ENCODE results near the gene PYGL. TPM values are rescaled to one million over a fixed set of nuclear protein-coding genes. Genes with fewer than 3 reads are reported as not detected.

PYGL gene
- total and polyA plus RNA-seq, 2 donors (not counting 3 experiments of a cell fraction or from before 2014, with no cell fraction given) = 15.1 to 45.7 TPM

- CTCF ChIA-PET = no interaction called here
- no peak for FAIRE-seq
Observed at GRCh38 chr14:50978529-50978871, 34.2 kb upstream of the PYGL start.

GRCh38 chr14:50977863-50978528 lies 33.7 kb upstream of the PYGL start:
- no TSS peak for BruUV-seq (replicated peaks)

More at GRCh38 chr14:50978529-50978871, 34.2 kb upstream of the PYGL start:
- H3K9me1 ChIP-seq (replicated peaks; ENCODE audit: control insufficient read depth, extremely low read depth, insufficient read depth, low read length) = no peaks in the 10 kb centered on the region
- no peaks in the 10 kb centered on the region for H3K36me3 ChIP-seq (ENCODE audit: control insufficient read depth in 2 of 2, extremely low read depth in 1 of 2, insufficient read depth in 2 of 2, low read length in 2 of 2)
- peaks cover 9 to 17% of the 10 kb centered on the region in 2 experiments for H3K27me3 ChIP-seq (ENCODE audit: control insufficient read depth in 2 of 2, insufficient read depth in 2 of 2, low read length in 2 of 2)
- no peak overlapping the region for H3K27ac ChIP-seq (ENCODE audit: insufficient read depth, low read depth, low read length)
- no peaks in the 10 kb centered on the region for H4K20me1 ChIP-seq (replicated peaks; ENCODE audit: control insufficient read depth, extremely low read depth, insufficient read depth, low read length)
- POLR2A ChIA-PET = no interaction called here
- no peak overlapping the region for H3K4me2 ChIP-seq (ENCODE audit: insufficient read depth, low read length)
- no peak for TF ChIP-seq POLR2A (IDR thresholded peaks at IDR 0.05; ENCODE audit: low read depth, low read length)
- no peak overlapping the region for H3K9ac ChIP-seq (replicated peaks; ENCODE audit: extremely low read depth, insufficient read depth, low read length)
- no peak for DNase-seq (ENCODE audit: low read depth, low spot score)
- H3K4me3 ChIP-seq (replicated peaks in 1 of 3; ENCODE audit: insufficient read depth in 1 of 3, low read depth in 1 of 3, low read length in 3 of 3) = no peak overlapping the region
- intact Hi-C loops (cut with micrococcal nuclease) (no loop called here), dilution Hi-C loops (cut with MboI; ENCODE audit: extremely low pct_ligation_motif_present, low sequenced_read_pairs) (no loop called here)
- no peaks in the 10 kb centered on the region for H3K79me2 ChIP-seq (ENCODE audit: control insufficient read depth, insufficient read depth, low read length)
- no peaks in the 10 kb centered on the region for H3K9me3 ChIP-seq (replicated peaks; ENCODE audit: control insufficient read depth, insufficient read depth, low read length)
- no peaks in the 10 kb centered on the region for H3K4me1 ChIP-seq (ENCODE audit: control insufficient read depth, extremely low read depth, insufficient read depth, low read length)
- no peak overlapping the region for H2AFZ ChIP-seq (ENCODE audit: low read depth, low read length)
- BruUV-seq (replicated peaks) = no TSS peak

More at GRCh38 chr14:50977863-50978528, 33.7 kb upstream of the PYGL start:
- DNase-seq (ENCODE audit: low read depth, low spot score) = no peak
- H3K9me3 ChIP-seq (replicated peaks; ENCODE audit: control insufficient read depth, insufficient read depth, low read length) = no peaks in the 10 kb centered on the region
- H3K4me2 ChIP-seq (ENCODE audit: insufficient read depth, low read length) = no peak overlapping the region
- H3K27ac ChIP-seq (ENCODE audit: insufficient read depth, low read depth, low read length) = no peak overlapping the region
- ChIA-PET POLR2A (no interaction called here), CTCF (no interaction called here)
- no peak overlapping the region for H2AFZ ChIP-seq (ENCODE audit: low read depth, low read length)
- H3K27me3 ChIP-seq (ENCODE audit: control insufficient read depth in 2 of 2, insufficient read depth in 2 of 2, low read length in 2 of 2) = peaks cover 7 to 17% of the 10 kb centered on the region in 2 experiments
- no peaks in the 10 kb centered on the region for H3K4me1 ChIP-seq (ENCODE audit: control insufficient read depth, extremely low read depth, insufficient read depth, low read length)
- no peak overlapping the region for H3K4me3 ChIP-seq (replicated peaks in 1 of 3; ENCODE audit: insufficient read depth in 1 of 3, low read depth in 1 of 3, low read length in 3 of 3)
- no peaks in the 10 kb centered on the region for H4K20me1 ChIP-seq (replicated peaks; ENCODE audit: control insufficient read depth, extremely low read depth, insufficient read depth, low read length)
- no peak for TF ChIP-seq MYC (IDR thresholded peaks at IDR 0.05; ENCODE audit: low read depth, low read length)
- no peak for TF ChIP-seq JUN (IDR thresholded peaks at IDR 0.05; ENCODE audit: borderline replicate concordance, insufficient read depth, insufficient read length, low read depth)
- H3K9ac ChIP-seq (replicated peaks; ENCODE audit: extremely low read depth, insufficient read depth, low read length) = no peak overlapping the region
- H3K9me1 ChIP-seq (replicated peaks; ENCODE audit: control insufficient read depth, extremely low read depth, insufficient read depth, low read length) = no peaks in the 10 kb centered on the region
- no peaks in the 10 kb centered on the region for H3K79me2 ChIP-seq (ENCODE audit: control insufficient read depth, insufficient read depth, low read length)
- H3K36me3 ChIP-seq (ENCODE audit: control insufficient read depth in 2 of 2, extremely low read depth in 1 of 2, insufficient read depth in 2 of 2, low read length in 2 of 2) = no peaks in the 10 kb centered on the region
- intact Hi-C loops (cut with micrococcal nuclease) (no loop called here), dilution Hi-C loops (cut with MboI; ENCODE audit: extremely low pct_ligation_motif_present, low sequenced_read_pairs) (no loop called here)
- no peak for FAIRE-seq
